HL-60 (cell line): Measurements from ENCODE around the gene NFU1.

Source experiments
- DNase-seq, 2 experiments: peaks; one replicate each; pipeline ENCODE4 v3.0.0-alpha.2; 2010 to 2020; ENCODE audit warnings: low read depth in 1 of 2, low spot score in 1 of 2
- H3K27ac ChIP-seq: fragments of 250-450 bp; sonication (Bioruptor Pico); replicated peaks from 2 replicates; pipeline ENCODE4 v1.5.1; 2020; ENCODE audit warnings: mild to moderate bottlenecking, moderate library complexity
- H3K27me3 ChIP-seq: fragments of 250-450 bp; sonication (Bioruptor Pico); 2 replicates; pipeline ENCODE4 v1.5.1; 2021; ENCODE audit warnings: mild to moderate bottlenecking, moderate library complexity; ENCODE audit not compliant: insufficient read depth, poor library complexity, severe bottlenecking
- H3K4me3 ChIP-seq: replicated peaks from 2 replicates; pipeline ENCODE4 v1.5.1; 2011; ENCODE audit warnings: mild to moderate bottlenecking, control low read depth, low read length; ENCODE audit not compliant: insufficient read depth
- CTCF ChIP-seq: IDR thresholded peaks from one replicate; pipeline ENCODE4 v1.5.1; 2011; ENCODE audit warnings: low read length, control low read depth, inconsistent platforms; ENCODE audit not compliant: insufficient read depth
- GABPA ChIP-seq: IDR thresholded peaks from 2 replicates; pipeline ENCODE4 v1.6.1; 2012; ENCODE audit warnings: low read depth
- POLR2AphosphoS5 ChIP-seq: IDR thresholded peaks from 2 replicates; pipeline ENCODE4 v1.6.1; 2012; ENCODE audit warnings: low read depth
- REST ChIP-seq: IDR thresholded peaks from 2 replicates; pipeline ENCODE4 v1.6.1; 2012; ENCODE audit warnings: low read depth; ENCODE audit not compliant: insufficient replicate concordance
- SPI1 ChIP-seq: IDR thresholded peaks from 2 replicates; pipeline ENCODE4 v1.6.1; 2012; ENCODE audit warnings: low read depth, mild to moderate bottlenecking, borderline replicate concordance

Gene NFU1

GRCh38 chr2:69387770-69388481, 49.3 kb downstream of the NFU1 start:
- Histone ChIP-seq H3K4me3 (peak overlapping the region; percentile 99), H3K27ac (peak overlapping the region; percentile 84), H3K27me3 (no peaks in the 10 kb centered on the region)
- no peak for TF ChIP-seq CTCF
- TF ChIP-seq POLR2AphosphoS5: no peak
- TF ChIP-seq GABPA: no peak
- TF ChIP-seq SPI1: no peak
- no peak for TF ChIP-seq REST
- no peak for DNase-seq

- H3K27ac ChIP-seq: peak within 1 kb of the TSS; percentile 84
- DNase-seq: peak; percentile 79 to 90
- H3K27me3 ChIP-seq: no peaks in the 10 kb centered on the region
- TF ChIP-seq POLR2AphosphoS5 (peak; percentile 94), CTCF (no peak), SPI1 (no peak), REST (peak; percentile 65), GABPA (no peak)
- peak within 1 kb of the TSS; percentile 99 for H3K4me3 ChIP-seq
Observed at GRCh38 chr2:69386789-69387734, 50.2 kb downstream of the NFU1 start, which contains the start of gene GFPT1. GFPT1 (minus strand) TSS chr2:69387227; CDS start chr2:69387071, 156 bp downstream.

GRCh38 chr2:69386360-69386759, 50.9 kb downstream of the NFU1 start:
- DNase-seq: no peak
- no peaks in the 10 kb centered on the region for H3K27me3 ChIP-seq
- peak overlapping the region; percentile 74 for H3K27ac ChIP-seq
- TF ChIP-seq POLR2AphosphoS5 (no peak), GABPA (no peak), CTCF (no peak), SPI1 (no peak), REST (no peak)
- H3K4me3 ChIP-seq: peak overlapping the region; percentile 99
